Endothelial cell (in vitro differentiated cells): Measurements from ENCODE around the gene DOCK10. TPM values are rescaled to one million over a fixed set of nuclear protein-coding genes. Genes with fewer than 3 reads are reported as not detected.

ENCODE experiments used
- DNase-seq: peaks from one replicate; pipeline ENCODE4 v3.0.0; 2021; ENCODE audit warnings: low spot score
- H3K27ac Mint-ChIP-seq: one replicate; pipeline ENCODE4 v1.8.0; 2021; ENCODE audit warnings: mixed read lengths, inconsistent platforms; ENCODE audit not compliant: unreplicated experiment
- H3K27me3 Mint-ChIP-seq: one replicate; pipeline ENCODE4 v1.8.0; 2021; ENCODE audit warnings: mild to moderate bottlenecking, moderate library complexity, mixed read lengths, inconsistent platforms; ENCODE audit not compliant: unreplicated experiment
- H3K36me3 Mint-ChIP-seq: one replicate; pipeline ENCODE4 v1.8.0; 2021; ENCODE audit warnings: mild to moderate bottlenecking, low read depth, mixed read lengths, inconsistent platforms; ENCODE audit not compliant: unreplicated experiment
- H3K4me1 Mint-ChIP-seq: one replicate; pipeline ENCODE4 v1.8.0; 2021; ENCODE audit warnings: mild to moderate bottlenecking, mixed read lengths, inconsistent platforms; ENCODE audit not compliant: unreplicated experiment
- H3K4me3 Mint-ChIP-seq: one replicate; pipeline ENCODE4 v1.8.0; 2021; ENCODE audit warnings: mild to moderate bottlenecking, mixed read lengths, inconsistent platforms; ENCODE audit not compliant: unreplicated experiment
- H3K9me3 Mint-ChIP-seq: one replicate; pipeline ENCODE4 v1.8.0; 2021; ENCODE audit warnings: mixed read lengths, inconsistent platforms; ENCODE audit not compliant: unreplicated experiment
- total RNA-seq: library from RNA; stranded (reverse); fragmentation: NEBNext Ultra II Directional; extraction: Animal tissue kit (Norgen Biotek cat#: 25700); gene quantifications from one replicate; pipeline ENCODE4 v1.2.1, GENCODE V29; 2021; ENCODE audit not compliant: unreplicated experiment
- TF ChIP-seq, protein P1 (sequence below): fragments of 200-600 bp; sonication (generic); IDR thresholded peaks from one replicate; pipeline ENCODE4 v1.5.0; 2021; ENCODE audit warnings: antibody characterized with exemption; ENCODE audit not compliant: unreplicated experiment

The DOCK10 gene
- total RNA-seq, 1 donor from 2014 or later: 7.6 TPM

DNA sequence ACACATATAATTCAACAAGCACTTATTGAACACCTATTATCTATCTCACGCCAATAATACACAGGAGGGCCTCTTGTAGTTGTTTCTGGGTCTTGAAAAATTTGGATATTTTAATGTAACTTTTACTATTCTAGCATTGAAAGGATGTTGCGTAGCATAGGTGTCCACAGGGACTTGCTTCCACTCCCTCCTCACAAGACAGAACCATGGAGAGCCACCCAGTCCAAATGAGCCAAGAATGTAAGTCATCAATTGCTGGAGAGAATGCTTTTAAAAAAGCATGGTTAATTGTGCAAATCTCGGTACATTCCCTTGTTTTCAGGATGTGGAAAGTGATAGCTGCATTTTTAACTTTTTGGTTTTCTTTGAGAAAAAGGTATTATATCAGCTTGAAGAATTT, 46.8 kb downstream of the DOCK10 start:
- Mint-ChIP-seq H3K27ac (no peak overlapping the region), H3K27me3 (peaks cover 4% of the 10 kb centered on the region), H3K4me1 (peaks cover 12% of the 10 kb centered on the region), H3K36me3 (no peaks in the 10 kb centered on the region), H3K4me3 (no peak overlapping the region), H3K9me3 (no peaks in the 10 kb centered on the region)
- no peak for DNase-seq
- TF ChIP-seq, protein P1, sequence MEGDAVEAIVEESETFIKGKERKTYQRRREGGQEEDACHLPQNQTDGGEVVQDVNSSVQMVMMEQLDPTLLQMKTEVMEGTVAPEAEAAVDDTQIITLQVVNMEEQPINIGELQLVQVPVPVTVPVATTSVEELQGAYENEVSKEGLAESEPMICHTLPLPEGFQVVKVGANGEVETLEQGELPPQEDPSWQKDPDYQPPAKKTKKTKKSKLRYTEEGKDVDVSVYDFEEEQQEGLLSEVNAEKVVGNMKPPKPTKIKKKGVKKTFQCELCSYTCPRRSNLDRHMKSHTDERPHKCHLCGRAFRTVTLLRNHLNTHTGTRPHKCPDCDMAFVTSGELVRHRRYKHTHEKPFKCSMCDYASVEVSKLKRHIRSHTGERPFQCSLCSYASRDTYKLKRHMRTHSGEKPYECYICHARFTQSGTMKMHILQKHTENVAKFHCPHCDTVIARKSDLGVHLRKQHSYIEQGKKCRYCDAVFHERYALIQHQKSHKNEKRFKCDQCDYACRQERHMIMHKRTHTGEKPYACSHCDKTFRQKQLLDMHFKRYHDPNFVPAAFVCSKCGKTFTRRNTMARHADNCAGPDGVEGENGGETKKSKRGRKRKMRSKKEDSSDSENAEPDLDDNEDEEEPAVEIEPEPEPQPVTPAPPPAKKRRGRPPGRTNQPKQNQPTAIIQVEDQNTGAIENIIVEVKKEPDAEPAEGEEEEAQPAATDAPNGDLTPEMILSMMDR: no peak

DNA sequence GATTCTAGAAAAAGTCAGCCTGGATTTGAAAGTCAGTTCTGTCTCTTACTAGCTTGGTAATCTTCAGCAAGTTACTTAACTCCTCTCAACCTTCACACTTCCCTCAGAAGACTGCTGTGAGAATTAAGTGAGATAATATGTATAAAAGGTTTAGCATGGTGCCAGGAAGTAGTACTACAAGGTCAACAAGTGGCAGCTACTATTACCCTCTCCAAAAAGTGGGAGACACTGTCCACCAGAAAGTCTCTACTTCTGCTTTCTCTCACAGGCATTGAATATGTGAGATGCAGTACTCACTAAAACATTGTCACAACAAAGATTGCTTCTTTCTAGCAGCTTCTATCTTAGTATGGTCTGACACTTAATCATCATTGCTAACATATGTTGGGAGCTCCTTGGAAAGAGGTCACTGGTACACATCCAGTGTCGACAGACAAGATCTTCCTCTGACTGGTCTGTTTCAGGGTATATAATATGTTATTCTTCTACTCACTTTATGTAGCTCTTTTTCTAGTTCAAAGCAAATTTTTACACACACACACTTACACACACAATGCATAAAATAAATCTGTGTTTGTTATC, 47.9 kb downstream of the DOCK10 start:
- Mint-ChIP-seq H3K4me3 (no peak overlapping the region), H3K27ac (no peak overlapping the region), H3K27me3 (peaks cover 4% of the 10 kb centered on the region), H3K36me3 (no peaks in the 10 kb centered on the region), H3K4me1 (peaks cover 2% of the 10 kb centered on the region), H3K9me3 (no peaks in the 10 kb centered on the region)
- TF ChIP-seq, protein P1: no peak
- no peak for DNase-seq

DNA sequence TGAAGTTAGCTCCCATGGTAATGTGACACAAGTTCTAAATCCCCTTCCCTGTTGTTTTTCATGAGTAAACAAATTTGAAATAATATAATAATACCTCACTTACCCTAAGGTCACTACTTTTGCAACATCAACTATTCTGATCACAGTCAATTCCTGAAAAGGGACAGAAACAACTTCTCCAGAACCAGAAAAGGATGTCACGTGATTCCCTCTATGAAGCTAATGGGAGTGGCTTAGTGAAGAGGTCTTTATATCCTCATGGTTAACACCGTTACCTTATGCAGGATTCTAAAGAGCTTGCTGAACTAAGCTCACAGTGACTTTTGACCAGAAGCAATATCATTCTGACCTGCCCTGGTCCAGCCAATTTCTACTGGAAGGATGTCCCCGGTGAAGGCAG, 51.6 kb downstream of the DOCK10 start:
- TF ChIP-seq, protein P1: no peak
- H3K27ac Mint-ChIP-seq: no peak overlapping the region
- no peaks in the 10 kb centered on the region for H3K27me3 Mint-ChIP-seq
- DNase-seq: no peak
- H3K4me1 Mint-ChIP-seq: no peaks in the 10 kb centered on the region
- H3K36me3 Mint-ChIP-seq: no peaks in the 10 kb centered on the region
- no peaks in the 10 kb centered on the region for H3K9me3 Mint-ChIP-seq
- no peak overlapping the region for H3K4me3 Mint-ChIP-seq

DNA sequence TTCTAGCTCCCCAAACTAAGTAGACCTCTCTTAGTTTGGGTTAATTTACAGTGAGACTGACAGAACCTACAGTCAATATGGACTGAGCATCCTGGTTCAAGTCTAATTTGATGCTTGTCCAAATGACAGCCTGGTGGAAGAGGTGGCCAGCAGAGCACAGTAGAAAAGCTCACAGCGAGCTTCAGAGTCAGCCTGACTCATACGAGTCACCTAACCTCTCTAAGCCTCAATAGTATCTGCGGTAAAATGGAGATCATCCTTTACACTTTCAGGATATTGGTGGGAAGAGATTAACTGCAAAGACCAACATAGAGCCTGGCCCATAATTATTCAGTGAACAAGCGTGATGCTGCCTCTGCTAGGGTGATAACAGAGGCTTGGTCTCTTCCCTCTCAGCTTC, 54.5 kb downstream of the DOCK10 start:
- TF ChIP-seq, protein P1: no peak
- Mint-ChIP-seq H3K4me3 (no peak overlapping the region), H3K27ac (no peak overlapping the region), H3K4me1 (no peaks in the 10 kb centered on the region), H3K36me3 (no peaks in the 10 kb centered on the region), H3K9me3 (no peaks in the 10 kb centered on the region), H3K27me3 (no peaks in the 10 kb centered on the region)
- no peak for DNase-seq

DNA sequence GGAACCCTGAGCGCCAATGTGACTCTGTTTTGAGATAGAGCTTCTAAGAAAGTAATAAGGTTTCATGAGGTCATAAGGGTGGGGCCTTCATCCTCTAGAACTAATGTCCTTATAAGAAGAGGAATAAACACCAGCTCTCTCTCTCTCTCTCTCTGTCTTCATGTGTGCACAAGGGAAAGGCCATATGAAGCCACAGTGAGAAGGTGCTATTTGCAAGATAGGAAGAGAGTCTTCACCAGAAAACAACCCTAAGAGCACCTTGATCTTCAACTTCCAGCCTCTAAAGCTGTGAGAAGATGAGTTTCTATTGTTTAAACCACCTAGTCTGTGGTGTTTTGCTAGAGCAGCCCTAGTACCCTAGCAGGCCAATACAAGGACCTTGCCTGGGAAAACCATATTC, 55.8 kb downstream of the DOCK10 start:
- Mint-ChIP-seq H3K27ac (no peak overlapping the region), H3K9me3 (no peaks in the 10 kb centered on the region), H3K36me3 (no peaks in the 10 kb centered on the region), H3K4me3 (no peak overlapping the region), H3K4me1 (no peaks in the 10 kb centered on the region), H3K27me3 (no peaks in the 10 kb centered on the region)
- DNase-seq: no peak
- TF ChIP-seq, protein P1: no peak
